KOPT-K1 (cell line): ENCODE data around the gene SARS1.
"Not testable (repeated sequence)": the region's sequence is repeated elsewhere in the genome, so short reads cannot be mapped to it uniquely, and the experiment has no call there.

ENCODE experiments used
- H3K27ac ChIP-seq: fragments of 200-600 bp; sonication (generic); 2 replicates; pipeline ENCODE4 v1.5.1; 2016; ENCODE audit warnings: antibody characterized with exemption, mild to moderate bottlenecking, low read depth, low read length; ENCODE audit not compliant: poor library complexity, severe bottlenecking
- H3K36me3 ChIP-seq: fragments of 200-600 bp; sonication (generic); 2 replicates; pipeline ENCODE4 v1.5.1; 2017; ENCODE audit warnings: antibody characterized with exemption, mild to moderate bottlenecking, low read length, moderate library complexity; ENCODE audit not compliant: insufficient read depth
- H3K9me3 ChIP-seq: fragments of 200-600 bp; sonication (generic); 2 replicates; pipeline ENCODE4 v1.5.1; 2017; ENCODE audit warnings: antibody characterized with exemption, low read length, mild to moderate bottlenecking; ENCODE audit not compliant: insufficient read depth, poor library complexity, severe bottlenecking

Gene SARS1

DNA sequence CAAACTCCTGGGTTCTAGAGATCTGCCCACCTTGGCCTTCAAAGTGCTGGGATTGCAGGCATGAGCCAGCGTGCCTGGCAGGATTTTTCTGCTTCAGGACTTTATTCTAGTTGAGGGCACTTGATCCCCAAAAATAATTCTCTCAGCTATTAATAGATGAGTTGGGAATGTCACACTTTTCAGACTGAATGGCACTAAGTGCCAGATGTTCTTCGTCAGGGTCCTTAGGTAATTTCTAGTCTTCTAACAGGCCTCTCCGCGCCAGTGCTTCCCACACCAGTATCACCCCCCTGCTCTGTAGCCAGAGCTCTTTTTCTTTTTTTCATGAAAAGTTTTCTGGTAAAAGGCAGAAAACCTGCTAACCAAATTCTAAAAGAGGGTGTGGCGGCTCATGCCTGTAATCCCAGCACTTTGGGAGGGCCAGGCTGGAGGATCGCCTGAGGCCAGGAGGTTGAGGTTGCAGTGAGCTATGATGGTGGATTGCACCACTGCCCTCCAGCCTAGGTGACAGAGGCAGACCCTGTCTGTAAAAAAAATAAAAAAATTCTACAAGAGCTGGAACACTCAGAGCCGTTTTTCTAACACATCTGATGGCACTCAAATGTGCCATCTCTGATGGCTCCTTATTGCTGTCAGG is 6.1 kb upstream of the SARS1 start:
- H3K9me3 ChIP-seq: no peaks in the 10 kb centered on the region
- no peak overlapping the region for H3K27ac ChIP-seq
- H3K36me3 ChIP-seq: no peaks in the 10 kb centered on the region

DNA sequence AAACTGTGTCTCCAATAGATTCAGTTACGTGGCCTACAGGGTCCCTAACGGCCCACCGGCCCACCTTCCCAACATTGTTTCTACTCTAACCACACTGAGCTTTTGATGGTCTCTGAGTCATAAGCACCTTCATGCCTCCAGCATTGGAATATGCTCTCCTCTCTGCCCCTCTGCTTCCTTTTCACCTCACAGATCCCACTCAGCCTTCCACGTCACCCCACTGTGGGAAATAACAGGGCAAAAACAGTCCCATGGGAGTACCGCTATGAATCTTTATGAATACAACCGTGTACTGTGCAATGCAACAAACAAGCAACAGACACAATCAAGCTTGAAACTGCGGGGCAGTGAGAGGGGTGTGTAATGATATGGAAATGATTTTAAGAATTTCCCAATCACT is 5.3 kb upstream of the SARS1 start:
- Histone ChIP-seq H3K27ac (no peak overlapping the region), H3K36me3 (no peaks in the 10 kb centered on the region), H3K9me3 (no peaks in the 10 kb centered on the region)

DNA sequence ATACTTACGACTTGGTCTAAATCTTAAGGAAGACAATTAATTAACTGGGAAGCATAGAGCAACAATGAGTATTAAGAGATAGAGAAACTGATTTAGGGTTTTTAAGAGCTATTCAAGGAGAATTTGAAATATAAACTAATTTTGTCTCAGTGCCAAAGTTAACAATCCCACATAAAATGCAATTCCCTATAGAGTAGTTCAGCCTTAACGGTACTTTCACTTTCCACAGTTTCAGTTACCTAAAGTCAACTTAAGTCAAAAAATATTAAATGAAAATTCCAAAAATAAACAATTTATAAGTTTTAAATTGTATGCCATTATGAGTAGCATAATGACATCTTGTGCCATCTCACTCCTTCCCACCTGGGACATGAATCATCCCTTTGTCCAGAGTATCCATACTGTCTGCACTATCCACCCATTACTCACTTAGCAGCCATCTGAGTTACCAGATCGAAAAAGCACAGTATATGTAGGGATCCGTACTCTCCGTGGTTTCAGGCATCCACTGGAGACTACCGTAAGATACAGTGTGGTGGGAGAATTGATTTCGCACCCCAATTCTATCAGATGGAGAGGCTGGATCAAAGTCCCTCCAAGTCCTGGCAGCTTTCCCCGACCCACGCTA is 4.8 kb upstream of the SARS1 start:
- Histone ChIP-seq H3K36me3 (no peaks in the 10 kb centered on the region), H3K27ac (no peak overlapping the region), H3K9me3 (no peaks in the 10 kb centered on the region)

DNA sequence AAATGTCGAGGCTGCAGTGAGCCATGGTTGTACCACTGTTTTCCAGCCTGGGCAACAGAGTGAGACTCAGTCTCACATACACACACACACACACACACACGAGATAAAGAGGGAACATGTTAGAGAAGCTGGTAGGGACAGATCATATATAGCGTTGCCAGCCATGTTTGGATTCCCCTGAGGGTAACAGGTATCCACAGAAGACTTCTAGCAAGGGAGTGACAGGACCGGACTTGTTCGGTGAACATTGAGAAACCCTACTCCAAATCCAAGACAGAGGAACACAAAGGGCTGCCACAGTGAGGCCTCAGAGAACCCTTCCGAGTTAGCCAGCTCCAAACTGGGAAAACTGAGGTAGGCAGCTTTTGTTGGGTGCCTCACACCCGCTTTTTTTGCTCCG is 3.7 kb upstream of the SARS1 start:
- no peak overlapping the region for H3K27ac ChIP-seq
- no peaks in the 10 kb centered on the region for H3K9me3 ChIP-seq
- H3K36me3 ChIP-seq: no peaks in the 10 kb centered on the region

DNA sequence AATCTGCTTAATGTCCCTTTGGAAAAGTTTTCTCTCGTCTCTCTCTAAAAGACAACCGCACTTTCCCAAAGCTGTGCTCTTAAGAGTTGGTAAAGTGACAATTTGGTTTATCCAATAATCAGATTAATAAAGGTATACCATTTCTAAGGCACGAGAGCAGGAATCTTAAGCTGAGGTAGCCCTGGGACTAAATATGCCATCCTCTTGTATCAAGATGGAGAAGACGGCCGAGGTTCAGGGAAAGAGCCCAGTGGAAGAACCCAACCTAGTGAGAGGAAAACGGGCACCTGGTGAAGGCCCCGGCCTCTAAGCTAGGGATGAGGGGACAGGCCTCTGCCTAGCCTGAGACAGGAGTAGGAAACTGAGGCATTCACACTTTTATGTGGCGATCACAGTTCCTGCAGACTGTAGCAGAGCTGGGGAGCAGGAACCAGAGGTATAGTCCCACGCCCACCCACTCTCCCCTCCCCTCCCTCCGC is 334 bp upstream of the SARS1 start:
- Histone ChIP-seq H3K9me3 (no peaks in the 10 kb centered on the region), H3K27ac (peak overlapping the region; percentile 75), H3K36me3 (peaks cover 19% of the 10 kb centered on the region)

DNA sequence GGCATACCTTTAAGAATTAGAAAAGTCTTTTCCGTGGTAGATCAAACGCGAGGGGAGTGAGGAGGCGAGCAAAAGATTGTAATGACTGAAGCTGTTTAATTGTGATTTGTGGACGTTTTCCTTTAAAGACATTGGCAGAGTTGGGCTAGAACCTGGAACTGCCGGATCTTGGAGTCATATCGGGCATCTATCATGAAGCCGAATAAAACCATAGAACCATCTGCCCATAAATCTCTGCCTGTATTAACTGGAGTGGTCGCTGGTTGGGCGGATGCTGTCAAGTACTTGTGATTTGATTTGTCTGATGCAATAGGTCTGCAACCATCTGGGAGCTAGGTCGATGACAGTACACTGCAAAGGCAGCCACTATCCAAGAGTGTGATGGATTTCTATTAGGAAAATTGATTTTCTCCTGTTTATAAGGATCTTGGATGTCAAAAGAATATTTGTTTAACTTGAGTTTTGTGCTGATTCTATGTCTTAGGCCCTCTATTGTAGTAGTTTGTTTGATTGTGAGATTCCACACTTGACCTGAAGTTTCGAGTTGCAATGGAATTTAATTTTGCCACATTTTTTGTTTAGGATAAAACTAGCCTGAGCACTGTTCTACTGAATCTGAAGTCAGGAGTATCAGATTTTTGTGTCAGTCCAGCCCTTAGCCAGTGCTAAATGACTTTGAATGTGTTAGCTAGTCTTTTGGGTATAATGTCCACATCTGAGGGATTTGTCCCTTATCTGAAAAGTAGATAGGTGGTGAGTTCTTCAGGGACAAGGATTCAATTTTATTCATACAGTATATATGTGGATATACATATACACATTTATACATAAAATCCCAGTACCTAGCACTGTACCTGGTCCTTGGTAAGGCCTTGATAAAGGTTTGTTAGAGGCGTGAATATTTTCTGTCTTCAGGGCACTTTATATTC is 1.2 kb downstream of the SARS1 start:
- Histone ChIP-seq H3K27ac (peak overlapping the region; percentile 75), H3K9me3 (no peaks in the 10 kb centered on the region), H3K36me3 (peaks cover 28% of the 10 kb centered on the region)

DNA sequence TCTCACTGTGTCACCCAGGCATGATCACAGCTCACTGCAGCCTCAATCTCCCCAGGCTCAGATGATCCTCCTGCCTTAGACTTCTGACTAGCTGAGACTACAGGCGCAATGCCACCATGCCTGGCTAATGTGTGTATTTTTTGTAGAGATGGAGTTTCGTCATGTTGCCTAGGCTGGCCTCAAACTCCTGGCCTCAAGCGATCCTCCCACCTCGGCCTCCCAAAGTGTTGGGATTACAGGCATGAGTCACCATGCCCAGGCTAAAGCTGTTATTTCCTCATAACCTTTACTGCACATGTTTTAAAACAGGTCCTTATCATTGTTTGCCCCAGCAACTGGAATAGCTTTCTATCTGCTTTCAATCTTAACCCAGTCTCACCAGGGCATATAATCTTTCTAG is 2.9 kb downstream of the SARS1 start:
- H3K27ac ChIP-seq: no peak overlapping the region

DNA sequence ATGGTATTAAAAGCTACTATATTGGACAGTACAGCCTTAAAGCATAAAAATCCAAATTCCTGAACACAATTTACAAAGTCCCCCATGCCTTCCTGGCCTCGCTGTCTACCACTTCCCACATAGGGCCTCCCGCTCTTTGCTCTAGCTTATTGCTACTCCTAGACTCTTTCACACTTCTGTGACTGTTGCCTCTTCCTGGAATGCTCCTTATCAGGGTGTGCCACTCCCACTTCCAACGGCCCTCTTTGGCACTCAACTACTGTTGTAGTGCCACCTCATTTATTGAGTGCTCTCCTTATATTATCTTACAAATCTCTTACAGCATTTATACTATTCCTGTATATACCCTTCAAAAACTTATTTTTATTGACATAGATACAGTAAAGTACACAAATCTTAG is 4.8 kb downstream of the SARS1 start:
- peaks cover 51% of the 10 kb centered on the region for H3K36me3 ChIP-seq
- H3K27ac ChIP-seq: no peak overlapping the region
- no peaks in the 10 kb centered on the region for H3K9me3 ChIP-seq

More for the DNA sequence above, 2.9 kb downstream of the SARS1 start:
- Histone ChIP-seq H3K36me3 (peaks cover 35% of the 10 kb centered on the region), H3K9me3 (no peaks in the 10 kb centered on the region)

DNA sequence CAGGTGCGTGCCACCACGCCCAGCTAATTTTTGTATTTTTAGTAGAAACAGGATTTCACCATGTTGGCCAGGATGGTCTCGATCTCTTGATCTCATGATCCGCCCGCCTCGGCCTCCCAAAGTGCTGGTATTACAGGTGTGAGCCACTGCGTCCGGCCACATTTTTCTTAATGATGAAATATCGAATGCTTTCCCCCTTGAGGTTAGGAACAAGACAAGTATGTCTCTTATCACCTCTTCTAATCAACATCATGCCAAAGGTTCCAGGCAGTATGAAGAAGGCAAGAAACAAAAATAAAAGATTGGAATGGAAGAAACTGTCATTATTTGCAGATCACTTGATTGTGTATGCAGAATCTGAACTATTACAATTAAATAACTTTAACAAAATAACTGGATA is 7.5 kb downstream of the SARS1 start:
- not testable (repeated sequence) for H3K27ac ChIP-seq, H3K9me3 ChIP-seq
- H3K36me3 ChIP-seq: peaks cover 68% of the 10 kb centered on the region

DNA sequence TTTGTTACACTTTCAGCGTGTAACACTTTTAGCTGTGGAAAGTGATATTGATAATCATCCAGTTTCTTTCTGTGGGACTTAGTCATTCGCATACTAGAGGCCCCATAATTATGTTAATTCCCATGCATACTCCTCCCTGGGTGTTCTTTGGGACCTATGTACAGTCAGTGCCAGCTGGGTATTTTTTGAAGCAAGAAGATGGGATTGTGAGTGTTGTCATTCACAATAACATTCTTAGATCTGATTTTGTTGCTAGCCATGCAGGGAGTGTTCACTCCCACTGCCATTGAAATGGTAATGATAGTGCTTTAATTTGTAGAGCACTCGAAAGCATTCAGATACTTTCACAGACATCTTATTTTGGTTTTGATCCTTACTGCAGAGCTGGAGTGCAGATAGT is 11.6 kb downstream of the SARS1 start:
- Histone ChIP-seq H3K9me3 (no peaks in the 10 kb centered on the region), H3K36me3 (peaks cover 86% of the 10 kb centered on the region), H3K27ac (no peak overlapping the region)

DNA sequence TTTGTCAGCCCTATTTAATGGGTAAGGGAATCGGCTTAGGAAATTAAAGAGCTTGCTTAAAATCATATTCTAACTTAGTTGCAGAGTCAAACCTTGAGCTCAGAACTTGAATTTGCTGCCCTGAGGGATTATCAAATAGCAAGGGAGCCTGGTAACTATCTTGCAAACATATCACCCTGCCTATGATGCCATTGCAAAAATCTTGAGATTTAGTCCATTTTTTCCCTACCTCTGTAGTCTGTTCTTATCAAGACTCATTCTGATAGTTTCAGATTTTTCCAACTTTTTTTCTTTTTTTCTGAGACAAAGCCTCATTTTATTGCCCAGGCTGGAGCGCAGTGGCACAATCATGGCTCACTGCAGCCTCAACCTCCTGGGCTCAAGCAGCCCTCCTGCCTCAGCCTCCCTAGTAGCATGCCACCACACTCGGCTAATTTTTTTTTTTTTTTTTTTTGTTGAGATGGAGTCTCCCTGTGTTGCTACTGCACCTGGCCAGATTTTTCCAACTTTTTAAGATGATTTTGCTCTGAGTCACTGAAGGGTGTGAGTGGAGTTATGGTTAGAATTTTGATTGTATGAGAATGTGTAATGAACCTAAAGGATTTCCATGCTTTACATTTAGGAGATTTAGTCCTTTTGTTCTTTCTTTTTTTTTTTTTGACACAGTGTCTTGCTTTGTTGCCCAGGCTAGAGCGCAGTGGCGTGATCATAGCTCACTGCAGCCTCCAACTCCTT is 12.2 kb downstream of the SARS1 start:
- peaks cover 92% of the 10 kb centered on the region for H3K36me3 ChIP-seq
- no peak overlapping the region for H3K27ac ChIP-seq
- no peaks in the 10 kb centered on the region for H3K9me3 ChIP-seq

DNA sequence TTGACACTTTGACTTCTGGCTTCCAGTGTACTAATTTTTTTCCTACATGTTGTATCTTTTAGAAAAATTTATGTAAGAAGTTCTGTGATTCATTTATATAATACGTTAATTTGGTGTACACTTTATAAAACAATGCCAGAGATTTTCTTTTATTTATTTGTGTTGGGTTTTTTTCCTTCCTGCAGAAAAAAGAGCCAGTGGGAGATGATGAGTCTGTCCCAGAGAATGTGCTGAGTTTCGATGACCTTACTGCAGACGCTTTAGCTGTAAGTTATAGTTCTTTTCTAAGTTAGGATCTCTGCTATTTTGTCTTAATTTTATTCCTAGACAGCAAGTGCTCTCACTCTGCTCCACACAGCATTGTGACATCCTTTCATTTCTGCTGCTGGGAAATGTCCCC is 14.4 kb downstream of the SARS1 start:
- Histone ChIP-seq H3K27ac (no peak overlapping the region), H3K36me3 (peaks cover 95% of the 10 kb centered on the region), H3K9me3 (no peaks in the 10 kb centered on the region)

DNA sequence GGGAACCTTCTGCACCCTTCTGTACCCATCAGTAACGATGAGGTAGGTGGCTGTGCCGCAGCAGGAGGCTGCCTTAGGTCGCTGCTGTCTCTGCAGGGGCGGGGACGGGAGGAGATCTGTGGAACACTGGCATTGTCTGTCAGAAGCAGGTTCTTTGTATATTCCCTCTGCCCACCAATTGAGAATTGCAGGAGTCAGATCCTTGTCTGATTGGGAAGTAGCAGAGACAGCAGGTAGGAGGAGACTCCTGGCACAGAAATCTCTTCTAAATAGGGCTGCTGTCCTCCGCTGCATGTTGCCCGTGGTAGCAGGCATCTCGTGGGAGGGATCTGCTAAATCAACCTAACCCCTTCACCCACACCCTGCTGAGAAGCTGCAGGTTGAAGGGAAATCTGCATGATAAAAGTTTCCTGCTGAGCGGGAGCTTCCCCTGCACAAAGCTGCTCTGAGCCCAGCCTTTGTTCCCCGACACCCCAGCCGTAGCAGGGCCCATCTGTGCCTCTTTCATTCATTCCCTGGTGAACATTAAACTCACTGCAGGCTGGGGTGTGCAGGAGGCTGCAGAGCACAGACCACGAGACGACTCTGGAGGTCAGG is 15.9 kb downstream of the SARS1 start:
- no peaks in the 10 kb centered on the region for H3K9me3 ChIP-seq
- H3K27ac ChIP-seq: no peak overlapping the region
- H3K36me3 ChIP-seq: peaks cover 92% of the 10 kb centered on the region

DNA sequence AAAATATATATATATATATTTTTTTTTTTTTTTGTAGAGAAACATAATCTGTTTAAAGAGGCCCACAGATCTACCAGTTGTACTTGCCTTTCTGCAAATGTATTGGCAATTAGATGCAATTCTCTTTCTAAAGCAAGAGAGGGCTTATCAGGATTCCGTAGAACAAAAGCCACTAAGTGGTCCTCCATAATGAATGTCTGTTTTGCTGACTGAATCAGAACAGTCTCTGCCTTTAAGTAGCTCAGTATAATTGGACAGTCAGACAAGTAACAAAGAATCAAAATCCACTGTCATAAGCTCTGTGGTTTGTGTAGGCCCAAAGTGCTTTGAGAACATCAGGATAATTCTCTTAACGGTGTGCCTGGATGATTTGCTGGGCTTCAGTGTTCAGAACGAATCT is 17.3 kb downstream of the SARS1 start:
- Histone ChIP-seq H3K27ac (no peak overlapping the region), H3K36me3 (peaks cover 94% of the 10 kb centered on the region)

More for the DNA sequence above, 17.3 kb downstream of the SARS1 start:
- no peaks in the 10 kb centered on the region for H3K9me3 ChIP-seq
